B cell (primary cell): ENCODE measurements around the gene AGAP1.

ENCODE experiments used
- CTCF ChIP-seq: fragments of 200-600 bp; IDR thresholded peaks from one replicate; pipeline ENCODE4 v1.8.0; 2022; ENCODE audit warnings: antibody characterized with exemption, mild to moderate bottlenecking
- EZH2 ChIP-seq: IDR thresholded peaks from 2 replicates; pipeline ENCODE4 v1.6.1; 2012; ENCODE audit warnings: borderline replicate concordance, low read depth, mild to moderate bottlenecking, moderate library complexity, low read length; ENCODE audit not compliant: insufficient read depth, poor library complexity, severe bottlenecking

GRCh38 chr2:235780401-235780800, 286.6 kb downstream of the AGAP1 start:
- TF ChIP-seq CTCF (no peak), EZH2 (no peak)
